ENCODE results near the gene TARS3.

Gene TARS3

GRCh38 chr15:101718896-101719295, 5.4 kb downstream of the TARS3 start:
- no peak overlapping the region for H3K27ac ChIP-seq
- TF ChIP-seq CTCF (IDR thresholded peaks at IDR 0.05), result no peak
- no peak for TF ChIP-seq ZFX (IDR thresholded peaks at IDR 0.05; ENCODE audit: borderline replicate concordance)

GRCh38 chr15:101712078-101712477, 12.2 kb downstream of the TARS3 start:
- H3K27ac ChIP-seq, result no peak overlapping the region
- TF ChIP-seq CTCF (IDR thresholded peaks at IDR 0.05) (no peak), ZFX (IDR thresholded peaks at IDR 0.05; ENCODE audit: borderline replicate concordance) (no peak)

- TF ChIP-seq CTCF (IDR thresholded peaks at IDR 0.05) (no peak), ZFX (IDR thresholded peaks at IDR 0.05; ENCODE audit: borderline replicate concordance) (no peak)
- no peak overlapping the region for H3K27ac ChIP-seq
These were observed 13.5 kb downstream of the TARS3 start for GRCh38 chr15:101710806-101711205.

GRCh38 chr15:101709466-101709865, 14.8 kb downstream of the TARS3 start:
- no peak for TF ChIP-seq ZFX (IDR thresholded peaks at IDR 0.05; ENCODE audit: borderline replicate concordance)
- TF ChIP-seq CTCF (IDR thresholded peaks at IDR 0.05), result no peak
- no peak overlapping the region for H3K27ac ChIP-seq

- no peak overlapping the region for H3K27ac ChIP-seq
- TF ChIP-seq CTCF (IDR thresholded peaks at IDR 0.05), result no peak
These were observed 16.3 kb downstream of the TARS3 start for GRCh38 chr15:101707983-101708382.

GRCh38 chr15:101702077-101702476, 22.2 kb downstream of the TARS3 start:
- H3K27ac ChIP-seq, result no peak overlapping the region
- TF ChIP-seq CTCF (IDR thresholded peaks at IDR 0.05) (no peak), ZFX (IDR thresholded peaks at IDR 0.05; ENCODE audit: borderline replicate concordance) (no peak)

- no peak overlapping the region for H3K27ac ChIP-seq
These were observed 26.0 kb downstream of the TARS3 start for GRCh38 chr15:101698314-101698713.

More at GRCh38 chr15:101698314-101698713, 26.0 kb downstream of the TARS3 start:
- no peak for TF ChIP-seq CTCF (IDR thresholded peaks at IDR 0.05)
- no peak for TF ChIP-seq ZFX (IDR thresholded peaks at IDR 0.05; ENCODE audit: borderline replicate concordance)

All from 22Rv1 (cell line).